ENCODE data around the gene C3orf38. TPM values are rescaled to one million over a fixed set of nuclear protein-coding genes. Genes with fewer than 3 reads are reported as not detected.

Gene C3orf38
- polyA plus RNA-seq, 2 of the 4 experiments (the other 2 are of a cell fraction): 18.5 to 25.0 TPM

DNA sequence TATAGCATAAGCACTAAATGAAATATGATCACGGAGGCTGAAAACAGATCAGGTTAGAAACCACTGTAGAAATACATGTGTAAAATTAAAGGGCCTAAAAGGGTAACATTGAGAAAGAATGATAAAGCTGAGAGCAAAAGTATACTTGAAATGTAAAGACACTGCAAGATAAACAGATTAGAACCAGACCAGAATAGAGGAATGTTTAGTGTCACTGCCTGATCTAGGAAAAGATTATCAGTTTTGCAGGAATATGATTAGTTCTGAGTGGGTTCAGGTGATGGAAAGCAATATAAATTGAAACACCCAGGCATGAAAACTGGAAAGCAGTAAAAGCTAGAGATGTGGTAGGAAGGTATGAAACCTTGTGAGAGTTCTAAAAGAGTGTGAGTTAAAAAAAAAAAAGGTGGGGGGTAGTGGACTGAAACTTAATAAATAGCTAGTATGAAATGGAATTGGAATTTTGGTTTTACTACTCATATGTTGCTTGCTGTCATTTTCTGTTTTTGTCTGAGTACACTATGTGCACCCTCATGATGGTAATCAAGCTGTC is 16.0 kb upstream of the C3orf38 start:
- Histone ChIP-seq H3K4me3 (no peak overlapping the region), H3K9me3 (no peaks in the 10 kb centered on the region), H3K4me1 (no peaks in the 10 kb centered on the region), H3K27ac (no peak overlapping the region), H3K4me2 (no peak overlapping the region)
- TF ChIP-seq CBX8 (IDR thresholded peaks at IDR 0.05) (no peak), HOXA7 (CRISPR knock-in tag; IDR thresholded peaks at IDR 0.05) (no peak), NPAS2 (CRISPR knock-in tag; IDR thresholded peaks at IDR 0.05; ENCODE audit: borderline replicate concordance) (no peak), ZSCAN20 (CRISPR knock-in tag; IDR thresholded peaks at IDR 0.05) (no peak), RNF2 (IDR thresholded peaks at IDR 0.05; ENCODE audit: borderline replicate concordance, low read depth) (no peak)
- TF ChIP-seq, protein P1, sequence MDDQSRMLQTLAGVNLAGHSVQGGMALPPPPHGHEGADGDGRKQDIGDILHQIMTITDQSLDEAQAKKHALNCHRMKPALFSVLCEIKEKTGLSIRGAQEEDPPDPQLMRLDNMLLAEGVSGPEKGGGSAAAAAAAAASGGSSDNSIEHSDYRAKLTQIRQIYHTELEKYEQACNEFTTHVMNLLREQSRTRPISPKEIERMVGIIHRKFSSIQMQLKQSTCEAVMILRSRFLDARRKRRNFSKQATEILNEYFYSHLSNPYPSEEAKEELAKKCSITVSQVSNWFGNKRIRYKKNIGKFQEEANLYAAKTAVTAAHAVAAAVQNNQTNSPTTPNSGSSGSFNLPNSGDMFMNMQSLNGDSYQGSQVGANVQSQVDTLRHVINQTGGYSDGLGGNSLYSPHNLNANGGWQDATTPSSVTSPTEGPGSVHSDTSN (IDR thresholded peaks at IDR 0.05): no peak
- TF ChIP-seq, protein P2, sequence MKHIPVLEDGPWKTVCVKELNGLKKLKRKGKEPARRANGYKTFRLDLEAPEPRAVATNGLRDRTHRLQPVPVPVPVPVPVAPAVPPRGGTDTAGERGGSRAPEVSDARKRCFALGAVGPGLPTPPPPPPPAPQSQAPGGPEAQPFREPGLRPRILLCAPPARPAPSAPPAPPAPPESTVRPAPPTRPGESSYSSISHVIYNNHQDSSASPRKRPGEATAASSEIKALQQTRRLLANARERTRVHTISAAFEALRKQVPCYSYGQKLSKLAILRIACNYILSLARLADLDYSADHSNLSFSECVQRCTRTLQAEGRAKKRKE (CRISPR knock-in tag; IDR thresholded peaks at IDR 0.05; ENCODE audit: low read depth): no peak
- FAIRE-seq (no peak), DNase-seq (ENCODE audit: low read depth in 1 of 2, low spot score in 1 of 2) (no peak), ATAC-seq (no peak)
- CTCF ChIA-PET: interaction anchor here (0.6 to 2.6 kb wide), 2 partner anchors 15 to 19 kb away, joined by 4 to 11 read pairs; partner anchors contain the start of gene C3orf38
- POLR2A ChIA-PET: no interaction called here
- WGBS (ENCODE audit: missing lambda C conversion rate): 0% methylated on average over 1 of the region's 1 CpG

DNA sequence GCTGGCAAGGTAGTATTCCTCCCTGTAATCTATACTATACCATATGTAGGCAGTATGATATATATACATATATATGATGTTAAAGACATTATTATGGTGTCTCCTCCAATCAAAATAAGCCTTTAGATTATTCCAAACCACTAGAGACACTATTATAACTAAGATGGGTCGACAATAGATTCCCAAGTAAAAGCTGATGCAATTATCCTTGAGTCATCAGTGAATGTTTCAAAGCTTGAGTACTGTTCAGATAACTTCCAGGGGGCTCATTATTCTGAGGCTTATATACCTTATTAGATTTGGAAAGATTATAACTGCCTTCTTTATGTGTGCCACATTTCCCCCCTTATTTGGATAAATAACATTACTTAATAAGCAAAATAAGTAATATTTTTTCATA is 11.9 kb upstream of the C3orf38 start:
- ChIA-PET POLR2A (no interaction called here), CTCF (interaction anchor here (1.2 kb wide), 1 partner anchor 14 kb away, joined by 3 read pairs; no protein-coding TSS in a partner anchor)
- DNase-seq (ENCODE audit: low read depth in 1 of 2, low spot score in 1 of 2) (no peak), ATAC-seq (no peak), FAIRE-seq (no peak)
- H3K9me3 ChIP-seq: no peaks in the 10 kb centered on the region
- no peak overlapping the region for H3K4me2 ChIP-seq
- no peak overlapping the region for H3K27ac ChIP-seq
- TF ChIP-seq NPAS2 (CRISPR knock-in tag; IDR thresholded peaks at IDR 0.05; ENCODE audit: borderline replicate concordance): no peak
- TF ChIP-seq POLR2AphosphoS2 (conservative IDR thresholded peaks at IDR 0.05; ENCODE audit: low read length): no peak
- TF ChIP-seq MAZ (IDR thresholded peaks at IDR 0.05; ENCODE audit: borderline replicate concordance, low read depth, low read length): no peak
- 69% methylated on average over 1 of the region's 1 CpG for WGBS (ENCODE audit: missing lambda C conversion rate)
- no peak overlapping the region for H3K4me3 ChIP-seq
- H3K4me1 ChIP-seq: peaks cover 6% of the 10 kb centered on the region; the same call in 1 of the 3 replicates

DNA sequence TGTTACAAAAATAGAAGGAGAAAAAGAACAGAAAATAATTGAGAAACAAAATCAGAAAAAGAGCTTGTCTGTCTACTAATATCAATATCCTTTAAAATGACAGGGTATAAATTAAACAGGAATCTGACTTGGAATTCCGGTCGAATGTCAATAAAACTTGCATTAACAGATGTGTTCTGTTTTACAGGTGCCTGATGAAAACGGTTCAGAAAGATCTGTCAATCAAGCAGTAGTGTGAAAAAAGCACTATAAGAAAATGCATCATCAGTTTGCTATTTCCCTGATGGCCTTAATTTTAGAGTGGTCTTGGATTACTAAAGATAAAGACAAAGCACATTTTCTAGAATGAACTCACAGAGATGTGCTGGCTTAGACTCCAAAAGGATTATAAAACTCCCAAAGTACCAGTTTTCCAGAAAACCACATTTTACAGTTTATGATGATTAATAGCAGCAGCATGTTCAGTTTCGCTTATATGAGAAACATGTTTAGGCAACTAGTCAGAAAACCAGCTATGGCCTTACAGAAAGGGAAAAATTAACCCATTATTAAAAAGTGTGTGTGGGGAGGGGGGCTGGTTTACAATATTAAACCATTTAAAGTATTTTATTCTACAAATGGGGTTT is 8.2 kb upstream of the C3orf38 start:
- TF ChIP-seq HEYL (CRISPR knock-in tag; IDR thresholded peaks at IDR 0.05) (no peak), SREBF2 (IDR thresholded peaks at IDR 0.05) (no peak), EHMT2 (IDR thresholded peaks at IDR 0.05; ENCODE audit: low read depth) (no peak), MYC (IDR thresholded peaks at IDR 0.05; ENCODE audit: borderline replicate concordance, low read length) (no peak), RCOR1 (IDR thresholded peaks at IDR 0.05; ENCODE audit: low read depth, low read length) (no peak)
- TF ChIP-seq, protein P3, sequence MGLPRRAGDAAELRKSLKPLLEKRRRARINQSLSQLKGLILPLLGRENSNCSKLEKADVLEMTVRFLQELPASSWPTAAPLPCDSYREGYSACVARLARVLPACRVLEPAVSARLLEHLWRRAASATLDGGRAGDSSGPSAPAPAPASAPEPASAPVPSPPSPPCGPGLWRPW (IDR thresholded peaks at IDR 0.05): no peak
- TF ChIP-seq, protein P4, sequence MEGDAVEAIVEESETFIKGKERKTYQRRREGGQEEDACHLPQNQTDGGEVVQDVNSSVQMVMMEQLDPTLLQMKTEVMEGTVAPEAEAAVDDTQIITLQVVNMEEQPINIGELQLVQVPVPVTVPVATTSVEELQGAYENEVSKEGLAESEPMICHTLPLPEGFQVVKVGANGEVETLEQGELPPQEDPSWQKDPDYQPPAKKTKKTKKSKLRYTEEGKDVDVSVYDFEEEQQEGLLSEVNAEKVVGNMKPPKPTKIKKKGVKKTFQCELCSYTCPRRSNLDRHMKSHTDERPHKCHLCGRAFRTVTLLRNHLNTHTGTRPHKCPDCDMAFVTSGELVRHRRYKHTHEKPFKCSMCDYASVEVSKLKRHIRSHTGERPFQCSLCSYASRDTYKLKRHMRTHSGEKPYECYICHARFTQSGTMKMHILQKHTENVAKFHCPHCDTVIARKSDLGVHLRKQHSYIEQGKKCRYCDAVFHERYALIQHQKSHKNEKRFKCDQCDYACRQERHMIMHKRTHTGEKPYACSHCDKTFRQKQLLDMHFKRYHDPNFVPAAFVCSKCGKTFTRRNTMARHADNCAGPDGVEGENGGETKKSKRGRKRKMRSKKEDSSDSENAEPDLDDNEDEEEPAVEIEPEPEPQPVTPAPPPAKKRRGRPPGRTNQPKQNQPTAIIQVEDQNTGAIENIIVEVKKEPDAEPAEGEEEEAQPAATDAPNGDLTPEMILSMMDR (IDR thresholded peaks at IDR 0.05): no peak
- peaks cover 6% of the 10 kb centered on the region; the same call in 1 of the 3 replicates for H3K4me1 ChIP-seq
- H3K9me3 ChIP-seq: no peaks in the 10 kb centered on the region
- 66% methylated on average over 4 of the region's 4 CpGs for WGBS (ENCODE audit: missing lambda C conversion rate)
- no peak for DNase-seq (ENCODE audit: low read depth in 1 of 2, low spot score in 1 of 2)
- H3K4me2 ChIP-seq: no peak overlapping the region
- no peak for ATAC-seq
- ChIA-PET POLR2A (no interaction called here), CTCF (no interaction called here)
- no peak overlapping the region for H3K4me3 ChIP-seq
- FAIRE-seq: no peak
- H3K27ac ChIP-seq: no peak overlapping the region

All from A549 (cell line).